ENCODE data around the gene HOXA9. TPM values are rescaled to one million over a fixed set of nuclear protein-coding genes. Genes with fewer than 3 reads are reported as not detected.

HOXA9 gene
- total RNA-seq, 1 donor from 2014 or later = 1.2 TPM

GRCh38 chr7:27152816-27153442, 12.4 kb downstream of the HOXA9 start:
- Histone ChIP-seq H3K36me3 (no peaks in the 10 kb centered on the region), H3K9me3 (no peaks in the 10 kb centered on the region), H3K27me3 (peaks cover 93% of the 10 kb centered on the region), H3K4me3 (peak overlapping the region; percentile 70), H3K4me1 (peaks cover 31% of the 10 kb centered on the region), H3K27ac (peak overlapping the region; percentile 88)
- intact Hi-C loops (cut with DNase I) = no loop called here
- no peak for DNase-seq
- no peak for ATAC-seq
- no peak for TF ChIP-seq CTCF (IDR thresholded peaks at IDR 0.05)

- peak; percentile 69 for DNase-seq
- H3K4me1 ChIP-seq = peaks cover 32% of the 10 kb centered on the region
- peak within 1 kb of the TSS; percentile 88 for H3K27ac ChIP-seq
- H3K36me3 ChIP-seq = no peaks in the 10 kb centered on the region
- peak; percentile 3 for ATAC-seq
- TF ChIP-seq CTCF (IDR thresholded peaks at IDR 0.05) = no peak
- peaks cover 90% of the 10 kb centered on the region for H3K27me3 ChIP-seq
- intact Hi-C loops (cut with DNase I) = no loop called here
- H3K9me3 ChIP-seq = no peaks in the 10 kb centered on the region
- H3K4me3 ChIP-seq = peak within 1 kb of the TSS; percentile 70
These were observed 13.2 kb downstream of the HOXA9 start, which contains the start of gene HOXA3 for GRCh38 chr7:27151931-27152815. HOXA3 (minus strand) TSS chr7:27152583; CDS start chr7:27110640, 41,943 bp downstream.

GRCh38 chr7:27151341-27151930, 13.9 kb downstream of the HOXA9 start:
- TF ChIP-seq CTCF (IDR thresholded peaks at IDR 0.05) = no peak
- Histone ChIP-seq H3K27ac (peak overlapping the region; percentile 88), H3K4me3 (peak overlapping the region; percentile 70), H3K27me3 (peaks cover 90% of the 10 kb centered on the region), H3K36me3 (no peaks in the 10 kb centered on the region), H3K9me3 (no peaks in the 10 kb centered on the region), H3K4me1 (peaks cover 32% of the 10 kb centered on the region)
- intact Hi-C loops (cut with DNase I) = no loop called here
- DNase-seq (peak; percentile 64), ATAC-seq (no peak)

GRCh38 chr7:27150568-27151340, 14.6 kb downstream of the HOXA9 start:
- DNase-seq (peak; percentile 86), ATAC-seq (peak; percentile 84)
- Histone ChIP-seq H3K36me3 (no peaks in the 10 kb centered on the region), H3K4me1 (peaks cover 29% of the 10 kb centered on the region), H3K27ac (peak overlapping the region; percentile 88), H3K27me3 (peaks cover 91% of the 10 kb centered on the region), H3K4me3 (peak overlapping the region; percentile 70), H3K9me3 (no peaks in the 10 kb centered on the region)
- intact Hi-C loops (cut with DNase I) = no loop called here
- TF ChIP-seq CTCF (IDR thresholded peaks at IDR 0.05) = peak; percentile 88

All from upper lobe of right lung (tissue), 1 donor.